NB4 (cell line): ENCODE measurements around the gene MYL3.

Experiments used
- DNase-seq: peaks from one replicate; pipeline ENCODE4 v3.0.0; 2010; ENCODE audit warnings: low read depth
- H3K4me3 ChIP-seq: one replicate; pipeline ENCODE4 v1.5.1; 2011; ENCODE audit warnings: mild to moderate bottlenecking, low read depth, low read length, moderate library complexity
- MYC ChIP-seq: IDR thresholded peaks from 2 replicates; pipeline ENCODE4 v1.6.1; 2011; ENCODE audit warnings: low read depth, low read length
- POLR2A ChIP-seq: IDR thresholded peaks from 2 replicates; pipeline ENCODE4 v1.6.1; 2011; ENCODE audit warnings: mild to moderate bottlenecking; ENCODE audit not compliant: insufficient read length; ENCODE audit errors: extremely low read depth
- TF ChIP-seq, protein P1 (sequence below): IDR thresholded peaks from one replicate; pipeline ENCODE4 v1.5.1; 2012; ENCODE audit warnings: low read depth, low read length
- TF ChIP-seq, protein P2 (sequence below): IDR thresholded peaks from 2 replicates; pipeline ENCODE4 v1.6.1; 2011; ENCODE audit warnings: low read depth, low read length

The MYL3 gene

DNA sequence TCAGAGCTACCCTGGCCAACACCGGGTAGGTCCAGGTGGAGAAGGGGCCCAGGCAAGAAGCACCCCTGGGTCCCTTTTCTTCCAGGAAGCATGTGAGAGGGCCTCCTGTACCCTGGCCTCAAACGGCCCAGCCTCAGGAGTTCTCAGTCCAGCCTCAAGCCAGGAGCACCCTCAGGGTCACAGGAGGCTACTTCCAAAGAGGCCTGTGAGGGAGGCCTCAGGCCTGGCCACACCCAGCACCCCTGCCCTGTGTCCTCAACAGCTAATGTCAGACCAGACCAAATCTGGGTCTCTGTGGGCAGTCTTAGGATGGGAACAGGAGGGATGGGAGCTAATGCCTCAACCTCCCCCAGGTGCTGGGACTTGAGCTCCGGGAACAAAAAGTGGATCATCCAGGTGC, 37.8 kb upstream of the MYL3 start:
- DNase-seq: no peak
- TF ChIP-seq MYC (no peak), POLR2A (no peak)
- TF ChIP-seq, protein P1, sequence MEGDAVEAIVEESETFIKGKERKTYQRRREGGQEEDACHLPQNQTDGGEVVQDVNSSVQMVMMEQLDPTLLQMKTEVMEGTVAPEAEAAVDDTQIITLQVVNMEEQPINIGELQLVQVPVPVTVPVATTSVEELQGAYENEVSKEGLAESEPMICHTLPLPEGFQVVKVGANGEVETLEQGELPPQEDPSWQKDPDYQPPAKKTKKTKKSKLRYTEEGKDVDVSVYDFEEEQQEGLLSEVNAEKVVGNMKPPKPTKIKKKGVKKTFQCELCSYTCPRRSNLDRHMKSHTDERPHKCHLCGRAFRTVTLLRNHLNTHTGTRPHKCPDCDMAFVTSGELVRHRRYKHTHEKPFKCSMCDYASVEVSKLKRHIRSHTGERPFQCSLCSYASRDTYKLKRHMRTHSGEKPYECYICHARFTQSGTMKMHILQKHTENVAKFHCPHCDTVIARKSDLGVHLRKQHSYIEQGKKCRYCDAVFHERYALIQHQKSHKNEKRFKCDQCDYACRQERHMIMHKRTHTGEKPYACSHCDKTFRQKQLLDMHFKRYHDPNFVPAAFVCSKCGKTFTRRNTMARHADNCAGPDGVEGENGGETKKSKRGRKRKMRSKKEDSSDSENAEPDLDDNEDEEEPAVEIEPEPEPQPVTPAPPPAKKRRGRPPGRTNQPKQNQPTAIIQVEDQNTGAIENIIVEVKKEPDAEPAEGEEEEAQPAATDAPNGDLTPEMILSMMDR: no peak
- TF ChIP-seq, protein P2, sequence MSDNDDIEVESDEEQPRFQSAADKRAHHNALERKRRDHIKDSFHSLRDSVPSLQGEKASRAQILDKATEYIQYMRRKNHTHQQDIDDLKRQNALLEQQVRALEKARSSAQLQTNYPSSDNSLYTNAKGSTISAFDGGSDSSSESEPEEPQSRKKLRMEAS: no peak
- H3K4me3 ChIP-seq: no peak overlapping the region

DNA sequence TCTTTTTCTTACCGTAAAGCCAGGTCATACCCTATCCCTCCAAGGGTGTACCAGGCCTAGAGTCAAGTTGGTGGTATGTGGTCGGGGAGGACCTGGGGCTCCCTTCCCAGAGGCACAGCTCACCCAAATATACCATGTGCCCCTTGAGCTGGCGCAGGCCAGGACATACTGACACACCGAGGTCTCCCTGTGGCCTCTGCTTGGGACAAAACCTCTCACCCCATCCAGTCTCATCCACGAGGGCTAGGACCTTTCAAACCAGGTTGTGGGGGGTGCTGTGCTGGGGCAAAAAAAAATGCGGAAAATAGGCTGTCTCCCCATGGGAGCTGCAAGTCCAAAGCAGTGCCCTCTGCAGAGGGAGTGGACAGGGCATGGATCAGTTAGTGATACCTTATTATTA, 37.1 kb upstream of the MYL3 start:
- TF ChIP-seq, protein P2: no peak
- TF ChIP-seq POLR2A (no peak), MYC (no peak)
- TF ChIP-seq, protein P1: no peak
- H3K4me3 ChIP-seq: no peak overlapping the region
- DNase-seq: no peak

DNA sequence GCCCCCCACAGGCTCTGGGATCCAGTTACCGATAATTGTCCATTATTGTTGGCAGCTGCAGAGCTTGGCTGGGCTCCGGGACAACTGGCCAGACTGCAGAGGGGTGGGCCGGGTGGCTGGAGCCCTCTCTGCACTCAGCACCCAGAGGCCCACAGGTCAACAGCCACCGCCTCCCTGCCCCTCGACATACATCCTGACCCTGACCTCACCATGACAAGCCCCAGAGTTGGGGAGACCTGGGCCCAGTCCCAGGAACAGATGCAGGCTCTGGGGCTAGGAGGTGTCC, 36.7 kb upstream of the MYL3 start:
- TF ChIP-seq, protein P2: no peak
- no peak for TF ChIP-seq POLR2A
- TF ChIP-seq, protein P1: no peak
- no peak for TF ChIP-seq MYC
- H3K4me3 ChIP-seq: no peak overlapping the region
- no peak for DNase-seq

DNA sequence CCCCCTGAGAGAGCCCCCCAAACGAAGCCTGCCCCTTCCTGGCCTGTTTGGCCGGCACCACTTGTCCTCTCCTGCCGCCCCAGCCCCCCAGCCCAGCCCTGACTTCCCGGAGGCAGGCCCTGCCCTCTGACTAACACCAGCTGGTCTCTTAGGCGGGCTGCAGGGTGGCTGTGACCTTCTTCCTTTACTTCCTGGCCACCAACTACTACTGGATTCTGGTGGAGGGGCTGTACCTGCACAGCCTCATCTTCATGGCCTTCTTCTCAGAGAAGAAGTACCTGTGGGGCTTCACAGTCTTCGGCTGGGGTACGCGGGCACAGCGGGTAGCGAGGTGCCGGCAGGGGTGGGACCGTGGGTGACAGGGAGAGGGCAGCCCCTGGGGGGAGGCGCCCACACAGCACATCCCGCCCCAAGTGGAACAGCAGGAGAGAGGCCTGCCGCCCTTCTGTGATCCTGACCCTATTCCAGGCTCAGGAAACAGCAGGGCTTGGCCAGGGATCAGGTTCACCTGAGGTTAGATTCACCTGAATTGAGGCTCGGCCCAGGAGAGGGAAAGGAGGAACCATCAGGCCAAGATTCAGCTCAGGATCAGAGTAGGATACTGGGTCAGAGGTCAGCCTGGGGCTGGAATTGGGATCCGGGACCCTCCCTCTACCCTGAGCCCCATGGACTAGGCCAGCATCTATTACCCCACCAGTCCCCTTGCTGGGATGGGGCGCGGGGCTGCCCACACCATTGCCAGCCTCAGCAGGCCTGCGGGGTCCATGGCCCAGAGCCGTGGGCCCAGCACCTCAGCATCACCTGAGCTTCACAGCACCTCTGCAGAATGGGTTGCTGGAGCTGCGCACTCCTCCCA, 36.1 kb upstream of the MYL3 start:
- TF ChIP-seq POLR2A: no peak
- TF ChIP-seq, protein P2: no peak
- TF ChIP-seq, protein P1: no peak
- no peak for TF ChIP-seq MYC
- no peak for DNase-seq
- no peak overlapping the region for H3K4me3 ChIP-seq

DNA sequence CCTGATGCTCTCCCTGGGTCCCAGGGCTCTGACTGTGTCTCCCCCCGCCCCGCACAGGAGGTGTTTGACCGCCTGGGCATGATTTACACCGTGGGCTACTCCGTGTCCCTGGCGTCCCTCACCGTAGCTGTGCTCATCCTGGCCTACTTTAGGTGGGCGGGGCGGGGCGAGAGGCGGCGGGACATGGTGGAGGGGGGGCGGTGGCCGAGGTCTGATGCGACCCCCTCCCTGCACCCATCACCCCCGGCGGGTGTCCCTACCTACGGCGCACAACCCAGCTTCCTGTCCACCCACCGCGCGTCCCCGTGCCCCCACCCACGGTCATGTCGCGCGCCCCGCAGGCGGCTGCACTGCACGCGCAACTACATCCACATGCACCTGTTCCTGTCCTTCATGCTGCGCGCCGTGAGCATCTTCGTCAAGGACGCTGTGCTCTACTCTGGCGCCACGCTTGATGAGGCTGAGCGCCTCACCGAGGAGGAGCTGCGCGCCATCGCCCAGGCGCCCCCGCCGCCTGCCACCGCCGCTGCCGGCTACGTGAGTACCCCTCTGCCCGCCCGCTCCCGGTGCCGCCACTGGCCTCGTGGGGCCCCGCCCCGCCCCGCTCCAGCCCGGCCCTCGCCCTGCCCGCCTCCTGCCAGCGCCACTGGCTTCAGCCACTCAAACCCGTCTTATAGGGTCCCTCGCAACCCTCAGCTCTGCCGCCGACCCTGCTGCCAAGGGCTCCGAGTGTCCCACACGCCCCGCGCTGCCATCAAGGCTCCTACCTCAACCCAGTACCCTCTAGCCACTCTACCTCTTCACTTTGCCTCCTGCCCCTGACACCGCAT, 35.3 kb upstream of the MYL3 start:
- no peak for DNase-seq
- TF ChIP-seq MYC: no peak
- TF ChIP-seq, protein P2: no peak
- no peak for TF ChIP-seq POLR2A
- TF ChIP-seq, protein P1: no peak
- H3K4me3 ChIP-seq: no peak overlapping the region
